ENCODE data around the gene ENOX1.

The ENOX1 gene

DNA sequence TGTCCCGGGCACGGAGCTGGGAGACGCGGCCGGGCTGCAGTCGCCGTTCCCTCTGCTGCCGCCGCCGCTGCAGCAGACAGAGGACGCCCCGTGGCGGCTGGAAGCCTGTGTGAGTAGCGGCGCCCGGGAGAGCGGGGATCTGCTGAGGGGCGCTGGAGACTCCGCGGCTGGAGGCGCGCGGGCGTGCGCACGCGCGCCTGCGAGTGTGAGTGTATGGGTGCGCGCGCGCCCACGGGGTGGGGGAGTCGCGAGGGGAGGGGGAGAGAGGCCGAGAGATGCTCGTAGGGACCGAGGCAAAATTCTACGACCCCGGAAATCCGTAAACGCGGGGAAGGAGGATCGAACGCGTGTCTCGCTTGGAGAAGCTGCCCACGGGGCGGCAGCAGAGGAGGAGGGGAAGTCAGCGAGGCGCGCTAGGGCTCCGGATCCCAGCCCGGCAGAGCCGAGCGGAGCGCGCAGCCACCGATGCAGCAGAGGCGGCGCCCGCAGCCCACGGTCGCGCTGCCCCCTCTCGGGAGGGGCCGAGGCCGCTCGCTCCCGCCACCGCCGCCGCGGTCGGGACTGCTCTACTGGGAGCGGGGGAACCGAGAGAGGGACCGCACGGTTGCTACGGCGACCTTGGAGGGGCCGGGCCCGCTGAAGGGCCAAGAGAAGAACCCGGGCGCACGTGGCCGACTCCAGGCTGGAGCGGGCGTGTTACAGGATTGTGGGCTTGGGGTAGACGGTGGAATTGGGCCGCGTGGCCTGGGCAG, at the start of gene ENOX1:
Gene ENOX1 (minus strand): TSS at position 207 of the 752 bp plus-strand sequence.
- peak in 55 of 56 donors; percentile 40 to 92 (median 82) for DNase-seq

- DNase-seq: no peak
Measured at GRCh38 chr13:43835701-43836100, 48.9 kb upstream of the ENOX1 start.

- no peak for DNase-seq
Measured at GRCh38 chr13:43831088-43831487, 44.3 kb upstream of the ENOX1 start.

DNA sequence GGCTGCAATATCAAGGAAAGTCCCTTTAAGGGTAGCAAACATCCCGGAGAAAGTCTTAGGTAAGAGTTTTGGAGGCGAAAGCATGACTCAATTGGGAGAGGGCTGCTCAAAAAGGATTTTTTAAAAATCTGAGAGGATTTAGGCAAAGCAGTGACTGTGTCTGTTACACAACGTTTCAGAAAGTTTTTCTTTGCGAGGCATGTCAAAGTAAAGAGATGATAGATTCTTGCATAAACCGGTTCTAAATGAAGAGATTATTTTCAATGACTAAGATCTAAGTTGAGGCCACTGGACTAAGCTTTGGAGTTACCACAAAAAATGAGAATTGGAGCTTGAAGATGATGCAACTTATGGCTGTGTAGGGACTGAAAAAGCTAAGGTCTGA, 43.7 kb upstream of the ENOX1 start:
- DNase-seq: no peak

GRCh38 chr13:43824656-43825055, 37.9 kb upstream of the ENOX1 start:
- DNase-seq: peak in 8 of 56 donors; percentile 10 to 62 (median 34)

- DNase-seq: no peak
Measured at GRCh38 chr13:43822969-43823368, 36.2 kb upstream of the ENOX1 start.

DNA sequence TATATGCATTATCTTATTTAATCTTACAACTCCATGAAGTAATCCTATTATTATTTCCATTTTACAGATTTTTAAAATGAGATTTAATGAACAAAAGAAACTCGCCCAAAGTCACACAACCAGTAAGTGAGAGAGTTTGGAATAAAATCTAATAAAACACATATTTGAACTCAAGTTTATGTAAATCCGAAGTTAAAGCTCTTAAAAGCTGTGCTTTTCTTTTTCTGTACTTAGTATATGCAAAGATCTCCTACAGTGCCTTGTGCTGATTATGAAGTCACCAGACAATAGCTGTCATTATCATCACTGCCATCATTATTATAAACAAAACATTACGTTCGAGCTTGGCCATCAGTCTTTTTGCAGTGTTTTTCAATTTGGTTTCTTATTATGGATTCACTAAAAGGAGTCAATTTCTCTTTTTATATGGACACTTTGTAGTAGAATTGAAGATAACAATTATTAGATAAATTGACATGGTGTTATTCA, 29.7 kb upstream of the ENOX1 start:
- DNase-seq: no peak

DNA sequence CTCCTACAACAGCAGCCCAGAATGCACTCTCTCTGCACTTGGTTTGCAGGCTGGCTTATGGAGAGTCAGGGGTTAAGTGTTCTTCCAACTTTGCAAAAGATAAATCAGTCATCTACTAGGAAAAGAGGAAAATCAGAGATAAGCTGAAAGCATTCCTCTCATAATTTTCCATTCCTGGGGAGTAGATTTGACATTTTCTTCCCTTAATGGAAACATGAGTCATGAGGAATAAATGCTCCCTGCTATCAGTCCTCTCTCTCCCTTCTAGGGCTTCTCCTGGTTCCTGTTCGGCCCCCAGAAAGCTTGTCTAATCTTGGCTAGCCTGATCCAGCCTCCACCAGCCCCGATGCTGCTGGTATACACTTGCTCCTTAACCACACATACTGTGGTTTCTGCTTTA, 28.4 kb upstream of the ENOX1 start:
- no peak for DNase-seq

DNA sequence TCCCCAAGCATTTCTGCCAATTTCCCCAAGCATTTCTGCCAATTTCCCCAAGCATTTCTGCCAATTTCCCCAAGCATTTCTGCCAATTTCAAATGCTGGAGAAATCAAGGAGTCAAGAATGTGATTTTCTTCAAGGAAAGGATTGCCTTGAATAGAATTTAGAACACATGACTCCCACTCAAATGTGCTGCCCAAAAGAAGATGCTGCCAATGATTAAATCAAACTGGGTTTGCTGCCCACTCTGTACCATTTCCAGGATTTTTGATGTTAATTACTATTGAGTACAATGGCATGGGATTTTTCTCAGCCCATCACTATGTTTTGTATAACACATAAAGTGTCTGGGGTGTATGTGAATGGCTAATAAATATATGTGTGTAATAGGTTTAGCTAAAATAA, 21.9 kb upstream of the ENOX1 start:
- no peak for DNase-seq

DNA sequence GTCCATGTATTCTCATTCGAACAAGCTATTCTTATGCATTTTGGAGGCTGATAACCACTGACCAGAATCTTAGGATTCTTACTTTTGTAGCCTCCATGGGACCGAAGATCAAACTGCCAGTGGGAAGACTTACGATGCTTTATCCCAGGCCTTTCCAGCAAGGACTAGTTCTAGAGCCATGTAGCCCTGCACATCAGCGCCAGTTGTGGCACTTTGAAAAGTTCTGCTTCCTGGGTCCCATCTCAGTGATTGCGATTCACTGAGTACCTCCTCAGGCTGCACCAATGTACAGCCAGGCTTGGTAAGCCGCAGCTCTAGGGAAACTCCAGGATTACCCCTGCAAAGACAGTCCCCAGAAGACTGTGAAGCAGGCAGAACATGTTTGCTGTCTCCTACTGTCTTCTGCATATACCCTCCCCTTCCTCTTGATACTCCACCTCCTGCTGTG, 18.9 kb upstream of the ENOX1 start:
- DNase-seq: no peak

DNA sequence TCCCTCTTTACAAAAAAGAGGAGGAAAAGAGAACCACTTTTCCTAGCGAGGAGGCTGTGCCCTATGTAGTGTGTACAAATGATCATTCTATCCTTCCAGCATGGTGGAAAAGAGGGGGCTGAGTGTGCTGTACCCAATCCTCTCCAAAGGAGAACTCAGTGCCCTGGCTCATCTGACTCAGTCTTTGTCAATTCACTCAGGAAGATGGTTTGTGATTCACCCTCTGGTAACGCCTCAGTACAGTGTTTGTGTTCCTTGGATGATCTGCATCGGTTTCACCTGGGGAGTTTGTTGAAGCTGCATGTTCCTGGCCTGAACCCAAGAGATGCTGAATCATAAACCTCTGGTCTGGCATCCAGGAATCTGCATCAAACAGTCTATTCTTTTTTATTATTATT, 18.3 kb upstream of the ENOX1 start:
- peak in 21 of 56 donors; percentile 6 to 68 (median 32) for DNase-seq

GRCh38 chr13:43804461-43805070, 17.8 kb upstream of the ENOX1 start:
- DNase-seq: peak in 2 of 56 donors; percentile 55 to 90

GRCh38 chr13:43802511-43802910, 15.7 kb upstream of the ENOX1 start:
- no peak for DNase-seq

GRCh38 chr13:43800828-43801227, 14.1 kb upstream of the ENOX1 start:
- DNase-seq: no peak

GRCh38 chr13:43799191-43799590, 12.4 kb upstream of the ENOX1 start:
- DNase-seq: no peak

DNA sequence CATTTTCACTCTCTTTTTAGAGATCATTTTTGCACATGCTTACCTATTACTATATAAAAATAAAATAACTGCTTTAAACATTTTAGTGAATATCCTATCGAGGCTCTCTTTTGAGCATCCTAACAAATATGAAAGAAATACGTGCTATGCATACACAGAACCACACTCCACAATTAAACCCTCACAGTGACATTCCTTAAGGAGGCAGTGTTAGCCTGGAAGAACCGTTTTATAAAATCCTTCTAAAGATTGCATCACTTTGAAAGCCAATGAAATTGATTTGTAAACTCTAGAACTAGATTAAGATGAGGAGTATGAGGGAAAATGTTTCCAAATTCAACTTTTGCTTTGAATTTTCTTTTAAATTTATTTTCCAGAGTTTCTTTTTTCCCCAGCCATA, 11.1 kb upstream of the ENOX1 start:
- DNase-seq: no peak

- no peak for DNase-seq
Measured at GRCh38 chr13:43797159-43797558, 10.4 kb upstream of the ENOX1 start.

DNA sequence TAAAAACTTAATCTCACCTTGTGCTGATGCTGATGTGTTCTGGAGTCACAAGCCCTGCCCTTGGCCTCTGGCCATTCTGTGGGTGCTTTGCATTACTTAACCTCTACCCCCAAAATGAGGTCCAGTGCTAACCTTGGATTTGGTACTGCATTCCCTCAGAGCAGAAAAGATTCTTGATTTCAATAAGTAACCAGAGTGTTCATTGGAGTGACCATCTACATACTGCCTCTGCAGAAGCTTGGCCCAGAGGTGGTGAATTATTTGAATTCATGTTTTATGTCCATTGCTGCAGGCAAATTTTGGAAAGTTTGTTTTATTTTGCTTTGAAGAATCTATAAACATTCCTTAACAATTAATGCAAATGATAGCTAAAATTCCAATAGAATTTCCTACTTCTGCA, 7.6 kb upstream of the ENOX1 start:
- DNase-seq: no peak

- DNase-seq: no peak
Measured at GRCh38 chr13:43792076-43792881, 5.5 kb upstream of the ENOX1 start.

GRCh38 chr13:43787997-43788396, 1.2 kb upstream of the ENOX1 start:
- DNase-seq: peak in 16 of 56 donors; percentile 10 to 58 (median 18)

DNA sequence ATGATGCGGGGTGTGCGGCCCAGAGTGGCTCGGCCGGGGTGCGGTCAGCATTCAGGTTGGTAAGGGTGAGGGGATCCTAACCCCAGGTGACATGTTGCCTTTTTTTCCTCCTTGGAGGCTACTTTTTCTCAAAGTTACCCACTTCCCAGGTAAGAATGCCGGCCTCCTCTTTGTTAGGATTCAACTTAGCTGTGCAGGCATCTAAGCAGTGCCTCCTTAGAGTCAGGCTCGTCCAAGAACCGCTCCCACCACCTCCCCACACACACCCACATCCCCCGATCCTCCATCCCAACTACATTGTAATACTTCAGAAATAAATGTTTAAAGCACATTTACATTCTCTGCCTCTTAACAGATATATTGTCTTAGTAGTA, 733 bp upstream of the ENOX1 start:
- DNase-seq: peak in 1 of 56 donors; percentile 51

DNA sequence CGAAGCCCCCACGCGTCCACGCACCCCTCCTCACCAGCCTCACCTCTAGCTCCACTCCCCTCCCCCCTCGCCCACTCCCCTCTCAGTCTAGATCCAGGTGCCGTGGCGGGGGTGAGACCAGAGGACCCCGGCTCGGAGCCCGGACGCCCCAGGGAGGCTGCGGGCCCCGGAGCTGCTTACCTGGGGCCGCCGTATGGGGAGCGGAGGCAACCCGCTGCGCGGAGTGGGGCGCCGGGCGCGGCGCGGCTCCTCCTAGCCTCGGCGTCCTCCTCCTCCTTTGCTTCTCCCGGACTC, 353 bp downstream of the ENOX1 start:
- DNase-seq: no peak

Measured in amygdala (tissue), 56 donors.